Ovary (tissue), 9 donors: Measurements from ENCODE around the gene FURIN. TPM values are rescaled to one million over a fixed set of nuclear protein-coding genes. Genes with fewer than 3 reads are reported as not detected.

ENCODE experiments used
- DNase-seq, 5 donors: peaks; one replicate each; pipeline ENCODE4 v3.0.0-alpha.2; 2019 to 2020
- H3K27ac ChIP-seq, 2 donors: fragments of 200-600 bp; one replicate each; pipeline versions ENCODE4 v1.5.1 to v1.8.0; 2019 to 2022
- H3K27me3 ChIP-seq: fragments of 200-600 bp; one replicate; pipeline ENCODE4 v1.8.0; 2022
- H3K36me3 ChIP-seq: fragments of 200-600 bp; sonication (generic); one replicate; pipeline ENCODE4 v1.5.1; 2019
- H3K4me1 ChIP-seq: one replicate; pipeline ENCODE4 v1.8.1; 2013; ENCODE audit warnings: mild to moderate bottlenecking, moderate library complexity; ENCODE audit not compliant: insufficient read depth
- H3K4me3 ChIP-seq: fragments of 200-600 bp; sonication (generic); one replicate; pipeline ENCODE4 v1.5.1; 2017
- H3K9me3 ChIP-seq, 2 donors: fragments of 200-600 bp in 1 of 2; sonication (generic) in 1 of 2; one replicate each; pipeline versions ENCODE4 v1.5.1 to v1.8.1; 2013 to 2019; ENCODE audit warnings: mild to moderate bottlenecking in 1 of 2, moderate library complexity in 1 of 2
- CTCF ChIP-seq, 3 donors: fragments of 450-650 bp in 2 of 3; fragments of 200-600 bp in 1 of 3; IDR thresholded peaks; one replicate each; pipeline versions ENCODE4 v1.5.1 to v1.8.0; 2016 to 2022; ENCODE audit warnings: antibody characterized with exemption in 3 of 3, mild to moderate bottlenecking in 1 of 3
- EP300 ChIP-seq: sonication (generic); formaldehyde crosslinking; IDR thresholded peaks from one replicate; pipeline ENCODE4 v1.6.1; 2017; ENCODE audit warnings: antibody characterized with exemption
- POLR2A ChIP-seq: fragments of 450-650 bp; IDR thresholded peaks from one replicate; pipeline ENCODE4 v1.6.1; 2017; ENCODE audit warnings: antibody characterized with exemption, mild to moderate bottlenecking, moderate library complexity
- WGBS, 3 donors: extraction: QIAGEN DNeasy Blood & Tissue Kit in 1 of 3; methylation state at CpG; one replicate each; pipeline versions ENCODE4 v1.1.5 to v1.1.7; 2013 to 2017; 5-methylcytosine and 5-hydroxymethylcytosine counted together
- intact Hi-C, 4 donors: fragments of 100-400 bp; cut with DNase I; formaldehyde crosslinking; loops; one replicate each; pipeline versions ENCODE4 v1.11.0 to v1.15.1; 2022 to 2023
- polyA plus RNA-seq, 2 donors: library from polyadenylated mRNA; stranded (reverse); fragments of 200-250 nt in 1 of 2; fragments of 350-450 nt in 1 of 2; fragmentation: Illumina TruSeq in 1 of 2; extraction: RNeasy Lipid Tissue Mini Kit (QIAGEN cat#74804) in 1 of 2; gene quantifications; one replicate each; pipeline ENCODE4 v1.2.3, GENCODE V29; 2013 to 2014
- total RNA-seq, 7 donors: library from RNA; depleted of rRNA in 2 of 7; stranded (reverse); fragments of >200 nt in 2 of 7; fragmentation: NEBNext Ultra II Directional in 3 of 7; extraction: Animal tissue kit (Norgen Biotek cat#: 25700) in 3 of 7; gene quantifications; one replicate each; pipeline versions ENCODE4 v1.1.0 to v1.2.4, GENCODE V29; 2016 to 2023
- donor health status: DM: no; HTN: no; CAD: no; lungs with moderate emphysema.
- donor health status: DM: no; HTN: no; CAD: no.
- donor health status: Bipolar disorder and iron deficiency.
- donor health status: DM: yes; HTN: yes; CAD: no.
- donor health status: DM: no; HTN: no; CAD: no.
- donor health status: DM: yes; HTN: yes; CAD: no.

Gene FURIN
- total and polyA plus RNA-seq, 9 donors, result 6.2 to 38.6 (median 33.7) TPM

- Histone ChIP-seq H3K9me3 (no peaks in the 10 kb centered on the region), H3K36me3 (no peaks in the 10 kb centered on the region), H3K27me3 (no peaks in the 10 kb centered on the region), H3K4me3 (no peak overlapping the region), H3K27ac (no peak overlapping the region), H3K4me1 (no peaks in the 10 kb centered on the region)
- DNase-seq, result no peak
- TF ChIP-seq EP300 (no peak), POLR2A (no peak), CTCF (IDR thresholded peaks at IDR 0.05) (no peak)
- 77 to 85% (median 81%) methylated on average over 6 of the region's 6 CpGs for WGBS, 3 donors
- intact Hi-C loops, result no loop called here
Observed at GRCh38 chr15:90862487-90862886, 5.9 kb upstream of the FURIN start.

- H3K9me3 ChIP-seq, result no peaks in the 10 kb centered on the region
- no peak overlapping the region for H3K27ac ChIP-seq
- H3K27me3 ChIP-seq, result no peaks in the 10 kb centered on the region
- intact Hi-C loops, result no loop called here
- no peak for TF ChIP-seq EP300
- TF ChIP-seq POLR2A, result no peak
- TF ChIP-seq CTCF (IDR thresholded peaks at IDR 0.05), result no peak
- H3K4me3 ChIP-seq, result no peak overlapping the region
- WGBS, 3 donors, result 60 to 66% (median 65%) methylated on average over 5 of the region's 5 CpGs
- no peaks in the 10 kb centered on the region for H3K36me3 ChIP-seq
- H3K4me1 ChIP-seq, result no peaks in the 10 kb centered on the region
- no peak for DNase-seq
Observed at GRCh38 chr15:90862964-90863778, 5.2 kb upstream of the FURIN start.

- no peaks in the 10 kb centered on the region for H3K27me3 ChIP-seq
- no peaks in the 10 kb centered on the region for H3K9me3 ChIP-seq
- intact Hi-C loops, result no loop called here
- no peak for DNase-seq
- no peaks in the 10 kb centered on the region for H3K36me3 ChIP-seq
- H3K4me3 ChIP-seq, result no peak overlapping the region
- H3K4me1 ChIP-seq, result no peaks in the 10 kb centered on the region
- WGBS, 3 donors, result 78 to 83% (median 80%) methylated on average over 4 of the region's 4 CpGs
- no peak overlapping the region for H3K27ac ChIP-seq
- TF ChIP-seq POLR2A, result no peak
Observed at GRCh38 chr15:90863987-90864386, 4.4 kb upstream of the FURIN start.

- no peak overlapping the region for H3K4me3 ChIP-seq
- no peaks in the 10 kb centered on the region for H3K27me3 ChIP-seq
- 80 to 86% (median 80%) methylated on average over 10 of the region's 10 CpGs for WGBS, 3 donors
- H3K27ac ChIP-seq, result no peak overlapping the region
- no peaks in the 10 kb centered on the region for H3K9me3 ChIP-seq
- H3K36me3 ChIP-seq, result no peaks in the 10 kb centered on the region
- intact Hi-C loops, result no loop called here
- H3K4me1 ChIP-seq, result peaks cover under 1% of the 10 kb centered on the region
- no peak for DNase-seq
- TF ChIP-seq CTCF (IDR thresholded peaks at IDR 0.05) (no peak), EP300 (no peak), POLR2A (no peak)
Observed at GRCh38 chr15:90864507-90864906, 3.9 kb upstream of the FURIN start.

- no peaks in the 10 kb centered on the region for H3K36me3 ChIP-seq
- TF ChIP-seq EP300 (no peak), CTCF (IDR thresholded peaks at IDR 0.05) (no peak), POLR2A (no peak)
- no peak for DNase-seq
- intact Hi-C loops, result no loop called here
- H3K27me3 ChIP-seq, result no peaks in the 10 kb centered on the region
- no peak overlapping the region for H3K4me3 ChIP-seq
- peaks cover 4% of the 10 kb centered on the region for H3K4me1 ChIP-seq
- WGBS, 3 donors, result 66 to 75% (median 72%) methylated on average over 4 of the region's 4 CpGs
- H3K27ac ChIP-seq, result no peak overlapping the region
- H3K9me3 ChIP-seq, result no peaks in the 10 kb centered on the region
Observed at GRCh38 chr15:90865702-90866101, 2.7 kb upstream of the FURIN start.
